Activated T-helper 9 cell treated with anti-CD3 and anti-CD28 coated beads, Interleukin-2, amount 50 U/mL, for 16 hours (primary cell): ENCODE results near the gene SLC37A1.

Source experiments
- DNase-seq: peaks from one replicate; pipeline ENCODE4 v3.0.0-alpha.2; 2020; ENCODE audit warnings: low read depth

SLC37A1 gene

GRCh38 chr21:42578761-42579415 lies 65.2 kb downstream of the SLC37A1 start:
- DNase-seq = no peak

GRCh38 chr21:42579456-42580075 lies 65.9 kb downstream of the SLC37A1 start:
- no peak for DNase-seq

GRCh38 chr21:42580076-42580792 lies 66.6 kb downstream of the SLC37A1 start:
- DNase-seq = no peak

GRCh38 chr21:42580793-42581321 lies 67.2 kb downstream of the SLC37A1 start:
- no peak for DNase-seq

GRCh38 chr21:42581336-42581992 lies 67.8 kb downstream of the SLC37A1 start:
- DNase-seq = no peak

GRCh38 chr21:42581993-42582786 lies 68.5 kb downstream of the SLC37A1 start:
- no peak for DNase-seq

GRCh38 chr21:42582787-42583476 lies 69.3 kb downstream of the SLC37A1 start:
- no peak for DNase-seq

- DNase-seq = no peak
These were observed 70.0 kb downstream of the SLC37A1 start for GRCh38 chr21:42583477-42584295.

- DNase-seq = no peak
These were observed 70.6 kb downstream of the SLC37A1 start for GRCh38 chr21:42584296-42584641.

GRCh38 chr21:42585881-42586280 lies 72.2 kb downstream of the SLC37A1 start:
- DNase-seq = no peak

- no peak for DNase-seq
These were observed 72.8 kb downstream of the SLC37A1 start for GRCh38 chr21:42586406-42586805.

- no peak for DNase-seq
These were observed 73.4 kb downstream of the SLC37A1 start for GRCh38 chr21:42587036-42587435.

- DNase-seq = no peak
These were observed 76.9 kb downstream of the SLC37A1 start for GRCh38 chr21:42590431-42591131.

- no peak for DNase-seq
These were observed 77.7 kb downstream of the SLC37A1 start for GRCh38 chr21:42591170-42591869.

- no peak for DNase-seq
These were observed 78.6 kb downstream of the SLC37A1 start for GRCh38 chr21:42592156-42592820.

- DNase-seq = peak; percentile 46
These were observed 79.6 kb downstream of the SLC37A1 start for GRCh38 chr21:42593007-42593814.

- DNase-seq = no peak
These were observed 81.1 kb downstream of the SLC37A1 start for GRCh38 chr21:42594616-42595282.
